B cell (primary cell): Measurements from ENCODE around the gene RASGRP3. TPM values are rescaled to one million over a fixed set of nuclear protein-coding genes. Genes with fewer than 3 reads are reported as not detected.
"Not testable (repeated sequence)": the region's sequence is repeated elsewhere in the genome, so short reads cannot be mapped to it uniquely, and the experiment has no call there.

Experiments
- ATAC-seq: fragments of 200-7000 bp; cut with Tn5 transposase; one replicate; pipeline ENCODE4 v1.10.0; 2021; ENCODE audit warnings: low read depth, mild to moderate bottlenecking, moderate number of reproducible peaks, moderate library complexity
- CTCF ChIA-PET: fragments of 350-600 bp; sonication (Branson Sonifier 250); formaldehyde crosslinking; loops from one replicate; lab custom pipeline; 2021; ENCODE audit warnings: antibody characterized with exemption, inconsistent platforms; lab: Charles Lee
- POLR2A ChIA-PET: fragments of 350-600 bp; sonication (Branson Sonifier 250); formaldehyde crosslinking; loops from one replicate; lab custom pipeline; 2021; ENCODE audit warnings: antibody characterized with exemption; lab: Charles Lee
- DNase-seq: peaks from one replicate; pipeline ENCODE4 v3.0.0; 2013
- H2AFZ ChIP-seq: 2 replicates; pipeline ENCODE4 v1.6.1; 2012; ENCODE audit warnings: mild to moderate bottlenecking, low read depth, low read length; ENCODE audit not compliant: insufficient read depth, poor library complexity, severe bottlenecking
- H3K27ac ChIP-seq, 2 donors: 1 replicate in 1 of 2; 2 replicates in 1 of 2; pipeline ENCODE4 v1.5.1; 2012 to 2013; ENCODE audit warnings: low read length in 2 of 2, mild to moderate bottlenecking in 2 of 2, moderate library complexity in 1 of 2
- H3K27me3 ChIP-seq, 4 experiments: fragments of 200-600 bp in 1 of 4; sonication (generic) in 1 of 4; replicated peaks in 1 of 4; 1 replicate in 2 of 4; 2 replicates in 2 of 4; pipeline versions ENCODE4 v1.6.1 to v1.7.0; 2013 to 2016; ENCODE audit warnings: low read length in 3 of 4, mild to moderate bottlenecking in 2 of 4, mixed read lengths in 1 of 4, moderate library complexity in 1 of 4; ENCODE audit not compliant: insufficient read depth in 4 of 4, control insufficient read depth in 3 of 4; ENCODE audit errors: control extremely low read depth in 1 of 4
- H3K36me3 ChIP-seq, 2 experiments: replicated peaks in 1 of 2; 1 replicate in 1 of 2; 2 replicates in 1 of 2; pipeline versions ENCODE4 v1.6.1 to v1.7.1; 2013; ENCODE audit warnings: low read length in 1 of 2; ENCODE audit not compliant: insufficient read depth in 2 of 2, control insufficient read depth in 1 of 2; ENCODE audit errors: control extremely low read depth in 1 of 2, extremely low read depth in 1 of 2
- H3K4me1 ChIP-seq, 2 donors: fragments of 200-600 bp in 1 of 2; sonication (generic) in 1 of 2; 1 replicate in 1 of 2; 2 replicates in 1 of 2; pipeline versions ENCODE4 v1.5.1 to v1.6.1; 2013 to 2017; ENCODE audit warnings: low read length in 2 of 2; ENCODE audit not compliant: control insufficient read depth in 2 of 2, insufficient read depth in 2 of 2
- H3K4me2 ChIP-seq: replicated peaks from 2 replicates; pipeline ENCODE3; 2012; ENCODE audit warnings: mild to moderate bottlenecking, low read depth, low read length; ENCODE audit not compliant: poor library complexity, severe bottlenecking
- H3K4me3 ChIP-seq, 5 experiments: fragments of 200-600 bp in 1 of 5; sonication (generic) in 1 of 5; 1 replicate in 3 of 5; 2 replicates in 2 of 5; pipeline versions ENCODE4 v1.5.1 to v1.7.0; 2011 to 2016; ENCODE audit warnings: low read length in 4 of 5, mild to moderate bottlenecking in 4 of 5, low read depth in 2 of 5, control low read depth in 1 of 5, moderate library complexity in 1 of 5; ENCODE audit not compliant: insufficient read depth in 1 of 5; ENCODE audit errors: control extremely low read depth in 1 of 5, extremely low read depth in 1 of 5
- H3K79me2 ChIP-seq: fragments of 200-600 bp; sonication (generic); one replicate; pipeline ENCODE4 v1.6.0; 2016; ENCODE audit warnings: low read length; ENCODE audit not compliant: control insufficient read depth, insufficient read depth
- H3K9ac ChIP-seq: fragments of 200-600 bp; sonication (generic); 2 replicates; pipeline ENCODE4 v1.6.1; 2017; ENCODE audit warnings: mild to moderate bottlenecking, low read length, moderate library complexity
- H3K9me3 ChIP-seq, 3 donors: one replicate each; pipeline versions ENCODE4 v1.6.1 to v1.7.1; 2013; ENCODE audit warnings: low read length in 2 of 3; ENCODE audit not compliant: control insufficient read depth in 2 of 3, insufficient read depth in 1 of 3; ENCODE audit errors: control extremely low read depth in 1 of 3
- H4K20me1 ChIP-seq: 2 replicates; pipeline ENCODE4 v1.6.0; 2012; ENCODE audit warnings: mild to moderate bottlenecking, low read length; ENCODE audit not compliant: insufficient read depth, control insufficient read depth, poor library complexity, severe bottlenecking
- H3K27ac Mint-ChIP-seq: one replicate; pipeline ENCODE4 v1.8.0; 2021; ENCODE audit warnings: mixed read lengths
- H3K27me3 Mint-ChIP-seq: one replicate; pipeline ENCODE4 v1.8.0; 2021; ENCODE audit warnings: mixed read lengths
- H3K4me1 Mint-ChIP-seq: one replicate; pipeline ENCODE4 v1.8.0; 2021; ENCODE audit warnings: mixed read lengths
- H3K4me3 Mint-ChIP-seq: one replicate; pipeline ENCODE4 v1.8.0; 2021; ENCODE audit warnings: mixed read lengths
- H3K9me3 Mint-ChIP-seq: one replicate; pipeline ENCODE4 v1.8.0; 2022; ENCODE audit warnings: mixed read lengths; ENCODE audit not compliant: insufficient read depth
- CTCF ChIP-seq: fragments of 200-600 bp; IDR thresholded peaks from one replicate; pipeline ENCODE4 v1.8.0; 2022; ENCODE audit warnings: antibody characterized with exemption, mild to moderate bottlenecking
- EZH2 ChIP-seq: IDR thresholded peaks from 2 replicates; pipeline ENCODE4 v1.6.1; 2012; ENCODE audit warnings: borderline replicate concordance, low read depth, mild to moderate bottlenecking, moderate library complexity, low read length; ENCODE audit not compliant: insufficient read depth, poor library complexity, severe bottlenecking
- WGBS: methylation state at CpG from one replicate; pipeline ENCODE4 v1.1.5; 2013; ENCODE audit warnings: missing lambda C conversion rate; ENCODE audit not compliant: insufficient coverage; 5-methylcytosine and 5-hydroxymethylcytosine counted together
- intact Hi-C: fragments of 100-400 bp; cut with micrococcal nuclease; formaldehyde crosslinking; loops from one replicate; pipeline ENCODE4 v1.10.0; 2022
- polyA plus RNA-seq: library from polyadenylated mRNA; depleted of rRNA; stranded (reverse); fragments of >200 nt; gene quantifications from 2 replicates; pipeline ENCODE4 v1.2.3, GENCODE V29; 2012
- total RNA-seq, 2 donors: library from RNA; stranded (reverse); fragments of 120-200 nt in 1 of 2; gene quantifications; 1 replicate in 1 of 2; 2 replicates in 1 of 2; pipeline versions ENCODE4 v1.2.3 to v1.2.4, GENCODE V29; 2013 to 2022

RASGRP3 gene
- total and polyA plus RNA-seq, 2 donors (not counting 1 experiment from before 2014, with no cell fraction given) = 67.5 to 107 TPM

- no peak overlapping the region for H3K27ac Mint-ChIP-seq
- peaks cover 12% of the 10 kb centered on the region for H3K27me3 Mint-ChIP-seq
- Histone ChIP-seq H3K4me1 (no peaks in the 10 kb centered on the region), H4K20me1 (no peaks in the 10 kb centered on the region), H3K9ac (no peak overlapping the region), H3K4me3 (no peak overlapping the region), H2AFZ (no peak overlapping the region), H3K4me2 (no peak overlapping the region), H3K9me3 (peaks cover 0 to 4% (median 1%) of the 10 kb centered on the region in 3 donors), H3K79me2 (no peaks in the 10 kb centered on the region), H3K27me3 (peaks cover 0 to 4% (median 2%) of the 10 kb centered on the region in 4 experiments), H3K36me3 (no peaks in the 10 kb centered on the region), H3K27ac (no peak overlapping the region)
- no peaks in the 10 kb centered on the region for H3K4me1 Mint-ChIP-seq
- H3K4me3 Mint-ChIP-seq = no peak overlapping the region
- TF ChIP-seq CTCF (no peak), EZH2 (no peak)
- ChIA-PET CTCF (interaction anchor here (1.0 kb wide), 1 partner anchor 145 kb away, joined by 3 read pairs; no protein-coding TSS in a partner anchor), POLR2A (no interaction called here)
- intact Hi-C loops = no loop called here
- ATAC-seq = no peak
- no peak for DNase-seq
- no peaks in the 10 kb centered on the region for H3K9me3 Mint-ChIP-seq
- no CpG with 5 or more reads among the region's 2 CpGs for WGBS
Measured at GRCh38 chr2:33437815-33438214, 38.6 kb upstream of the RASGRP3 start.

GRCh38 chr2:33441235-33441810 lies 35.1 kb upstream of the RASGRP3 start:
- no peak overlapping the region for H3K27ac Mint-ChIP-seq
- ChIA-PET CTCF (interaction anchor here (0.6 to 1.3 kb wide), 4 partner anchors 16 to 141 kb away, joined by 3 to 7 read pairs (median 3); no protein-coding TSS in a partner anchor), POLR2A (no interaction called here)
- H3K9me3 ChIP-seq = peaks cover 0 to 4% (median 0%) of the 10 kb centered on the region in 3 donors
- H3K79me2 ChIP-seq = no peaks in the 10 kb centered on the region
- DNase-seq (peak; percentile 20), ATAC-seq (no peak)
- H3K9ac ChIP-seq = no peak overlapping the region
- H3K4me3 ChIP-seq = no peak overlapping the region
- H3K4me2 ChIP-seq = no peak overlapping the region
- no peak overlapping the region for H3K27ac ChIP-seq
- no peaks in the 10 kb centered on the region for H3K9me3 Mint-ChIP-seq
- H3K4me1 Mint-ChIP-seq = peaks cover 6% of the 10 kb centered on the region
- intact Hi-C loops = no loop called here
- no peak overlapping the region for H3K4me3 Mint-ChIP-seq
- no peaks in the 10 kb centered on the region for H3K36me3 ChIP-seq
- TF ChIP-seq CTCF = peak; percentile 39
- no peak for TF ChIP-seq EZH2
- no peak overlapping the region for H2AFZ ChIP-seq
- peaks cover 0 to under 1% (median under 1%) of the 10 kb centered on the region in 4 experiments for H3K27me3 ChIP-seq
- peaks cover 0 to 4% of the 10 kb centered on the region in 2 donors for H3K4me1 ChIP-seq
- no CpG with 5 or more reads among the region's 3 CpGs for WGBS
- no peaks in the 10 kb centered on the region for H4K20me1 ChIP-seq
- peaks cover 1% of the 10 kb centered on the region for H3K27me3 Mint-ChIP-seq

- POLR2A ChIA-PET = interaction anchor here (0.6 kb wide), 1 partner anchor 20 kb away, joined by 3 read pairs; no protein-coding TSS in a partner anchor
- H3K27ac ChIP-seq, H3K27me3 ChIP-seq, DNase-seq, H3K36me3 ChIP-seq, H3K79me2 ChIP-seq, H4K20me1 ChIP-seq, H3K4me3 ChIP-seq, H3K9me3 Mint-ChIP-seq, H2AFZ ChIP-seq, H3K9me3 ChIP-seq, H3K4me2 ChIP-seq, H3K4me1 ChIP-seq, intact Hi-C loops, H3K9ac ChIP-seq, H3K27me3 Mint-ChIP-seq, H3K27ac Mint-ChIP-seq, ATAC-seq, H3K4me1 Mint-ChIP-seq, H3K4me3 Mint-ChIP-seq: not testable (repeated sequence)
- CTCF ChIA-PET = interaction anchor here (1.3 kb wide), 1 partner anchor 141 kb away, joined by 7 read pairs; no protein-coding TSS in a partner anchor
- 100% methylated on average over 2 of the region's 9 CpGs for WGBS
Measured at GRCh38 chr2:33442052-33442451, 34.4 kb upstream of the RASGRP3 start.
